Panc1 (cell line): ENCODE results near the gene SF3A1. TPM values are rescaled to one million over a fixed set of nuclear protein-coding genes. Genes with fewer than 3 reads are reported as not detected.

ENCODE experiments used
- ATAC-seq: fragments of 200-7000 bp; cut with Tn5 transposase; 2 replicates; pipeline ENCODE4 v1.9.1; 2020; ENCODE audit warnings: mild to moderate bottlenecking, moderate library complexity
- BruUV-seq: library from RNA; stranded (reverse); fragments of 400-500 nt; replicated peaks from 2 replicates; lab custom pipeline; 2021; lab: Mats Ljungman, UMichigan
- CTCF ChIA-PET: fragments of 300-600 bp; sonication (Branson Sonifier 250); formaldehyde crosslinking; loops from one replicate; lab custom pipeline; 2022; ENCODE audit warnings: antibody characterized with exemption; lab: Charles Lee
- POLR2A ChIA-PET: fragments of 300-600 bp; sonication (Branson Sonifier 250); formaldehyde crosslinking; loops from one replicate; lab custom pipeline; 2022; ENCODE audit warnings: antibody characterized with exemption; lab: Charles Lee
- DNase-seq: peaks from one replicate; pipeline ENCODE4 v3.0.0-alpha.2; 2010; ENCODE audit warnings: low read depth, low spot score
- H3K27ac ChIP-seq: 2 replicates; pipeline ENCODE4 v1.5.1; 2011; ENCODE audit warnings: mild to moderate bottlenecking, low read length, inconsistent platforms
- H3K27me3 ChIP-seq: fragments of 200-500 bp; sonication (Bioruptor generic); 2 replicates; pipeline ENCODE4 v1.6.0; 2014; ENCODE audit warnings: low read length, inconsistent platforms; ENCODE audit not compliant: control insufficient read depth, insufficient read depth
- H3K36me3 ChIP-seq: fragments of 200-500 bp; sonication (Bioruptor generic); 2 replicates; pipeline ENCODE4 v1.5.1; 2014; ENCODE audit warnings: inconsistent platforms, mild to moderate bottlenecking, low read length, moderate library complexity; ENCODE audit not compliant: control insufficient read depth, insufficient read depth
- H3K4me1 ChIP-seq: 2 replicates; pipeline ENCODE4 v1.5.1; 2011; ENCODE audit warnings: inconsistent platforms, mild to moderate bottlenecking, low read length, moderate library complexity; ENCODE audit not compliant: control insufficient read depth, insufficient read depth
- H3K4me3 ChIP-seq, 2 experiments: 2 replicates each; pipeline ENCODE4 v1.5.1; 2011 to 2012; ENCODE audit warnings: low read depth in 2 of 2, low read length in 2 of 2, mild to moderate bottlenecking in 2 of 2, inconsistent platforms in 1 of 2, moderate library complexity in 1 of 2
- H3K9me3 ChIP-seq: fragments of 200-500 bp; sonication (Bioruptor generic); 2 replicates; pipeline ENCODE4 v1.5.1; 2014; ENCODE audit warnings: low read depth, mild to moderate bottlenecking, inconsistent platforms, low read length, moderate library complexity; ENCODE audit not compliant: control insufficient read depth, insufficient read depth
- POLR2AphosphoS5 ChIP-seq: IDR thresholded peaks from 2 replicates; pipeline ENCODE4 v1.6.1; 2012; ENCODE audit warnings: mild to moderate bottlenecking, low read depth, low read length, moderate library complexity
- SIN3A ChIP-seq: IDR thresholded peaks from 2 replicates; pipeline ENCODE4 v1.6.1; 2012; ENCODE audit warnings: low read depth, mild to moderate bottlenecking, low read length, moderate library complexity, borderline replicate concordance; ENCODE audit not compliant: insufficient read depth
- TCF7L2 ChIP-seq: IDR thresholded peaks from 2 replicates; pipeline ENCODE4 v1.6.1; 2011; ENCODE audit warnings: mild to moderate bottlenecking, low read depth, low read length, inconsistent platforms
- in situ Hi-C: cut with HindIII; loops from 2 replicates; pipeline ENCODE4 v1.10.0; 2016; ENCODE audit warnings: low sequenced_read_pairs, low pct_unique_long_range_greater_than_20kb
- intact Hi-C: fragments of 100-400 bp; cut with micrococcal nuclease; formaldehyde crosslinking; loops from one replicate; pipeline ENCODE4 v1.10.0; 2022; ENCODE audit not compliant: unreplicated experiment
- total RNA-seq: library from RNA; stranded (reverse); gene quantifications from one replicate; pipeline ENCODE4 v1.2.1, GENCODE V29; 2021; ENCODE audit not compliant: unreplicated experiment
- TF ChIP-seq, protein P1 (sequence below): fragments of 450-650 bp; IDR thresholded peaks from 2 replicates; pipeline ENCODE4 v1.5.1; 2017; ENCODE audit warnings: mild to moderate bottlenecking
- TF ChIP-seq, protein P2 (sequence below), 2 experiments: IDR thresholded peaks; 2 replicates each; pipeline ENCODE4 v1.6.1; 2011 to 2012; ENCODE audit warnings: low read depth in 2 of 2, control low read depth in 1 of 2, low read length in 1 of 2, mild to moderate bottlenecking in 1 of 2, moderate library complexity in 1 of 2; ENCODE audit not compliant: insufficient read depth in 1 of 2

Gene SF3A1
- total RNA-seq, 1 experiment from 2014 or later, result 176 TPM

DNA sequence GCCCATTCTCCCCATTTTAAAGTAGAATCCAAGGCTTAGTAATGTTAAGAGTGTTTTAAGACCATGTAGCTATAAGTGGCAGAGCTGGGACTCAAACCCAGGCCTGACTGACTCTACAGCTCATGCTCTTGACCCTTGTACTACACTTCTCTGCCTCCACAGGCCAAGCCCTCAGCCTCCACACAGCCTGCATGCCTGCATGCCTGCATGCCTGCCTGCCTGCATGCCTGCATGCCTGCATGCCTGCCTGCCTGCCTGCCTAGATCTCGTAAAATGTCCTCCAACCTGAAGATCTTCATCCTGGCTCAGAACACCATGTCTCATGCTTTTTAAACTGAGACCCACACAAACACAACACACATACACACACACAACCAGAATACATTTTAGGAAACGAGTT lies 48.6 kb downstream of the SF3A1 start:
- peaks cover 42% of the 10 kb centered on the region for H3K4me1 ChIP-seq
- no peak for ATAC-seq
- no peak overlapping the region for H3K4me3 ChIP-seq
- no peaks in the 10 kb centered on the region for H3K9me3 ChIP-seq
- no peaks in the 10 kb centered on the region for H3K27me3 ChIP-seq
- BruUV-seq, result no TSS peak
- ChIA-PET CTCF (no interaction called here), POLR2A (interaction anchor here (0.6 kb wide), 1 partner anchor 41 kb away, joined by 3 read pairs; no protein-coding TSS in a partner anchor)
- no peak for DNase-seq
- no peak overlapping the region for H3K27ac ChIP-seq
- no peaks in the 10 kb centered on the region for H3K36me3 ChIP-seq
- in situ Hi-C loops (no loop called here), intact Hi-C loops (no loop called here)
- TF ChIP-seq POLR2AphosphoS5 (no peak), SIN3A (no peak), TCF7L2 (no peak)
- TF ChIP-seq, protein P1, sequence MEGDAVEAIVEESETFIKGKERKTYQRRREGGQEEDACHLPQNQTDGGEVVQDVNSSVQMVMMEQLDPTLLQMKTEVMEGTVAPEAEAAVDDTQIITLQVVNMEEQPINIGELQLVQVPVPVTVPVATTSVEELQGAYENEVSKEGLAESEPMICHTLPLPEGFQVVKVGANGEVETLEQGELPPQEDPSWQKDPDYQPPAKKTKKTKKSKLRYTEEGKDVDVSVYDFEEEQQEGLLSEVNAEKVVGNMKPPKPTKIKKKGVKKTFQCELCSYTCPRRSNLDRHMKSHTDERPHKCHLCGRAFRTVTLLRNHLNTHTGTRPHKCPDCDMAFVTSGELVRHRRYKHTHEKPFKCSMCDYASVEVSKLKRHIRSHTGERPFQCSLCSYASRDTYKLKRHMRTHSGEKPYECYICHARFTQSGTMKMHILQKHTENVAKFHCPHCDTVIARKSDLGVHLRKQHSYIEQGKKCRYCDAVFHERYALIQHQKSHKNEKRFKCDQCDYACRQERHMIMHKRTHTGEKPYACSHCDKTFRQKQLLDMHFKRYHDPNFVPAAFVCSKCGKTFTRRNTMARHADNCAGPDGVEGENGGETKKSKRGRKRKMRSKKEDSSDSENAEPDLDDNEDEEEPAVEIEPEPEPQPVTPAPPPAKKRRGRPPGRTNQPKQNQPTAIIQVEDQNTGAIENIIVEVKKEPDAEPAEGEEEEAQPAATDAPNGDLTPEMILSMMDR, result no peak
- TF ChIP-seq, protein P2, sequence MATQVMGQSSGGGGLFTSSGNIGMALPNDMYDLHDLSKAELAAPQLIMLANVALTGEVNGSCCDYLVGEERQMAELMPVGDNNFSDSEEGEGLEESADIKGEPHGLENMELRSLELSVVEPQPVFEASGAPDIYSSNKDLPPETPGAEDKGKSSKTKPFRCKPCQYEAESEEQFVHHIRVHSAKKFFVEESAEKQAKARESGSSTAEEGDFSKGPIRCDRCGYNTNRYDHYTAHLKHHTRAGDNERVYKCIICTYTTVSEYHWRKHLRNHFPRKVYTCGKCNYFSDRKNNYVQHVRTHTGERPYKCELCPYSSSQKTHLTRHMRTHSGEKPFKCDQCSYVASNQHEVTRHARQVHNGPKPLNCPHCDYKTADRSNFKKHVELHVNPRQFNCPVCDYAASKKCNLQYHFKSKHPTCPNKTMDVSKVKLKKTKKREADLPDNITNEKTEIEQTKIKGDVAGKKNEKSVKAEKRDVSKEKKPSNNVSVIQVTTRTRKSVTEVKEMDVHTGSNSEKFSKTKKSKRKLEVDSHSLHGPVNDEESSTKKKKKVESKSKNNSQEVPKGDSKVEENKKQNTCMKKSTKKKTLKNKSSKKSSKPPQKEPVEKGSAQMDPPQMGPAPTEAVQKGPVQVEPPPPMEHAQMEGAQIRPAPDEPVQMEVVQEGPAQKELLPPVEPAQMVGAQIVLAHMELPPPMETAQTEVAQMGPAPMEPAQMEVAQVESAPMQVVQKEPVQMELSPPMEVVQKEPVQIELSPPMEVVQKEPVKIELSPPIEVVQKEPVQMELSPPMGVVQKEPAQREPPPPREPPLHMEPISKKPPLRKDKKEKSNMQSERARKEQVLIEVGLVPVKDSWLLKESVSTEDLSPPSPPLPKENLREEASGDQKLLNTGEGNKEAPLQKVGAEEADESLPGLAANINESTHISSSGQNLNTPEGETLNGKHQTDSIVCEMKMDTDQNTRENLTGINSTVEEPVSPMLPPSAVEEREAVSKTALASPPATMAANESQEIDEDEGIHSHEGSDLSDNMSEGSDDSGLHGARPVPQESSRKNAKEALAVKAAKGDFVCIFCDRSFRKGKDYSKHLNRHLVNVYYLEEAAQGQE (IDR thresholded peaks at IDR 0.05; ENCODE audit: insufficient read depth in 1 of 2, low read depth in 2 of 2, low read length in 1 of 2), result no peak

DNA sequence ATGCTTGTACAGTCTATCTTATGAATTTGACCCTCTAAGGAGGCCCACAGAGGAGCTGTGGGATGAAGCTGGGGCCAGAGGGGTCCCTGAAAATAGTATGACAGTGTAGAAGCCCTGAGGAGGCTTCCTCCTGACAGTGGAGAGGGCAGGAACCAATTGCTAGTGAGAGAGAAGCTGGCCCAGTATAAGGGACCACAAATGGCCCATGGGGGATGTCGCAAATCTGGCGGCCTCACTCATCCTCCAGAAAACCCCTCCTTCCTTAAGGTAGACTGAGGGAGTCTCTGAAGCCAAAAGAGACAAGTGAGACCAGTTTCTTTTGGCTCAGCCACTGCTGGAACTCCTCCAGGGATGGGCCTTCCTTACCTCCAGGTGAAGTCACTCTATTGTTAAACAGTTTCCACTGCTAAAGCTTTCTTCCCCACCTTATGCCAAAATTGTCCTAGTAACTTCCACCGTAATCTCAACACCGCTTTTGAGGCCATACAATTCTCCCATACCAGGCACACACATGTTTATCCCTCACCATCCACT lies 49.6 kb downstream of the SF3A1 start:
- intact Hi-C loops (no loop called here), in situ Hi-C loops (no loop called here)
- Histone ChIP-seq H3K27me3 (no peaks in the 10 kb centered on the region), H3K4me1 (peaks cover 32% of the 10 kb centered on the region), H3K4me3 (no peak overlapping the region), H3K36me3 (no peaks in the 10 kb centered on the region), H3K27ac (no peak overlapping the region), H3K9me3 (no peaks in the 10 kb centered on the region)
- ChIA-PET CTCF (no interaction called here), POLR2A (no interaction called here)
- no peak for DNase-seq
- no peak for ATAC-seq
- TF ChIP-seq, protein P1, result no peak
- TF ChIP-seq POLR2AphosphoS5 (no peak), TCF7L2 (no peak), SIN3A (no peak)
- TF ChIP-seq, protein P2 (IDR thresholded peaks at IDR 0.05; ENCODE audit: insufficient read depth in 1 of 2, low read depth in 2 of 2, low read length in 1 of 2), result no peak
- no TSS peak for BruUV-seq
